Measurements from ENCODE around the gene ZNF213.

- TF ChIP-seq, protein P1, sequence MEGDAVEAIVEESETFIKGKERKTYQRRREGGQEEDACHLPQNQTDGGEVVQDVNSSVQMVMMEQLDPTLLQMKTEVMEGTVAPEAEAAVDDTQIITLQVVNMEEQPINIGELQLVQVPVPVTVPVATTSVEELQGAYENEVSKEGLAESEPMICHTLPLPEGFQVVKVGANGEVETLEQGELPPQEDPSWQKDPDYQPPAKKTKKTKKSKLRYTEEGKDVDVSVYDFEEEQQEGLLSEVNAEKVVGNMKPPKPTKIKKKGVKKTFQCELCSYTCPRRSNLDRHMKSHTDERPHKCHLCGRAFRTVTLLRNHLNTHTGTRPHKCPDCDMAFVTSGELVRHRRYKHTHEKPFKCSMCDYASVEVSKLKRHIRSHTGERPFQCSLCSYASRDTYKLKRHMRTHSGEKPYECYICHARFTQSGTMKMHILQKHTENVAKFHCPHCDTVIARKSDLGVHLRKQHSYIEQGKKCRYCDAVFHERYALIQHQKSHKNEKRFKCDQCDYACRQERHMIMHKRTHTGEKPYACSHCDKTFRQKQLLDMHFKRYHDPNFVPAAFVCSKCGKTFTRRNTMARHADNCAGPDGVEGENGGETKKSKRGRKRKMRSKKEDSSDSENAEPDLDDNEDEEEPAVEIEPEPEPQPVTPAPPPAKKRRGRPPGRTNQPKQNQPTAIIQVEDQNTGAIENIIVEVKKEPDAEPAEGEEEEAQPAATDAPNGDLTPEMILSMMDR (IDR thresholded peaks at IDR 0.05): peak; percentile 83; the same call in 1 of the 2 replicates
- no peak; the same call in 1 of the 2 replicates for TF ChIP-seq POLR2AphosphoS5 (IDR thresholded peaks at IDR 0.05; ENCODE audit: low read depth, low read length)
Measured at GRCh38 chr16:3182608-3183444, 48.0 kb downstream of the ZNF213 start.

Data from Panc1 (cell line).